HG02610 (cell line): ENCODE measurements around the gene PLEKHA5.
A peak's percentile ranks its signal among the peaks of the same experiment; 100 is the strongest.
"Not testable (repeated sequence)": the region's sequence is repeated elsewhere in the genome, so short reads cannot be mapped to it uniquely, and the experiment has no call there.

Source experiments
- ATAC-seq: cut with Tn5 transposase; IDR thresholded peaks from one replicate; pipeline ENCODE4 v1.9.1; 2021; ENCODE audit warnings: mild to moderate bottlenecking, moderate library complexity; ENCODE audit not compliant: unreplicated experiment

PLEKHA5 gene

GRCh38 chr12:19311165-19311564 is 181.6 kb downstream of the PLEKHA5 start:
- ATAC-seq: no peak

- ATAC-seq: no peak
These were observed 183.1 kb downstream of the PLEKHA5 start for GRCh38 chr12:19312637-19313036.

- no peak for ATAC-seq
These were observed 186.9 kb downstream of the PLEKHA5 start for GRCh38 chr12:19316425-19316824.

- ATAC-seq: no peak
These were observed 192.8 kb downstream of the PLEKHA5 start for GRCh38 chr12:19322376-19322775.

DNA sequence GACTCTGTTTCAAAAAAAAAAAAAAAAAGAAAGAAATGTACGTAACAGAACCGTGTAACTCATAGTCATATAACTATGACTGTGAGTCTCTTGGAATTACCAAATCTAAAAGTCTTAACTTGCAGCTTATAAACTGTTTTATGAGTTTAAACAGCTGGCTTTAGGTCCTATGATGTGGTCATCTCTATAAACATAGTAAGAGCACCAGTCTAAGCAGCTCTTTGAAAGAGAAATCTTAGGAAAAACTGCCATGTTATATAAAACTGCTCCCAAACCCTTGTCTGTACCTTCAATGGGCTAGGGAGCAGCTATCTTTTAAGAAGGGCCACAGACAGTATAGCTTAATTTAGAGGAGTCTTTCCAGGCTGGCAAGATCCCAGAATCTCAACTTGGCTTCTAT is 194.3 kb downstream of the PLEKHA5 start:
- no peak for ATAC-seq

GRCh38 chr12:19326102-19326501 is 196.6 kb downstream of the PLEKHA5 start:
- no peak for ATAC-seq

DNA sequence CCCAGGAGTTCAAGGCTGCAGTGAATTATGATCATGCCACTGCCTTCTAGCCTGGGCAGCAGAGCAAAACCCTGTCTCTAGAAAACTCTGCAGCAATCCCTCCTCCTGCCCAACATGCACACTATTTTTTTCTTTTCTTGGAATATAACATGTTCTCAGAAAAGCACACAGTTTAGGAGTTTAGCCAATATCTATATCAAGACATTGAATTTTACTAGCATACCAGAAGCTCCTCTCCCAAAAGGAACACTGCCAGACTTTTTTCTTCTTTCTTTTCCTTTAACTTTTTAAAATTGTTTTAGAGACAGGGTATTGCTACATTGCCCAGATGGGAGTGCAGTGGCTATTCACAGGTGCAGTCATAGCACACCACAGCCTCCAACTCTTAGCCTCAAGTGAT is 202.7 kb downstream of the PLEKHA5 start:
- ATAC-seq: no peak

- ATAC-seq: no peak
These were observed 208.9 kb downstream of the PLEKHA5 start for GRCh38 chr12:19338405-19338804.

DNA sequence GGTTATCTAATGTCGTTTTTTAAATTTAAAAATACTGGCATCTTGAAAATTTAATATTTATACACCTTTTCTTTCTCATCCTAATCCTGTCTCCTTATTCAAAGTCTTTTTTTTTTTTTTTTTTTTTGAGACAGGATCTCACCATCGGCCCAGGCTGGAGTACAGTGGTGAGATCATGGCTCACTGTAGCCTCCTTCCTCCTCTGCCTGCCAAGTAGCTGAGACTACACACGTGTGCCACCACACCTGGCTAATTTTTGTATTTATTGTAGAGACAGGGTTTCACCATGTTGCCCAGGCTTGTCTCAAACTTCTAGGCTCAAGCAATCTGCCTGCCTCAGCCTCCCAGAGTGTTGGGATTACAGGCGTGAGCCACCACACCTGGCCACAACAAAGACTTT is 221.3 kb downstream of the PLEKHA5 start:
- not testable (repeated sequence) for ATAC-seq

- no peak for ATAC-seq
These were observed 221.8 kb downstream of the PLEKHA5 start for GRCh38 chr12:19351346-19351745.

- ATAC-seq: no peak
These were observed 240.2 kb downstream of the PLEKHA5 start for GRCh38 chr12:19369691-19370148.

DNA sequence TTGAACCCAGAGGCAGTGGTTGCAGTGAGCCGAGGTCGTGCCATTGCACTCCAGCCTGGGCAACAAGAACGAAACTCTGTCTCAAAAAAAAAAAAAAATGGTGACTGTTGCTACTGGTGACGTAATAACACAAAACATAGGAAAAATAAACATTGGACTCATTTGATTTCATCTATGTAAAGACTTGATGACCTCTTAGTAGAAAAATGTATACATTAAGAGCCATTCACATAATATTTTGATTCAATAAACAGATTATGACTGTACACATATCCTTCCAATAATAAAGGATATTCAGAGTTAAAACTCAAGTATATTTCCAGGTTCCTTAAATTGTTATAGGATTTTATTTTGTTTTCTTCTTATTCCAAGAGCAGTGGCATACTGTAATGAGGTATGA is 244.1 kb downstream of the PLEKHA5 start:
- ATAC-seq: no peak

DNA sequence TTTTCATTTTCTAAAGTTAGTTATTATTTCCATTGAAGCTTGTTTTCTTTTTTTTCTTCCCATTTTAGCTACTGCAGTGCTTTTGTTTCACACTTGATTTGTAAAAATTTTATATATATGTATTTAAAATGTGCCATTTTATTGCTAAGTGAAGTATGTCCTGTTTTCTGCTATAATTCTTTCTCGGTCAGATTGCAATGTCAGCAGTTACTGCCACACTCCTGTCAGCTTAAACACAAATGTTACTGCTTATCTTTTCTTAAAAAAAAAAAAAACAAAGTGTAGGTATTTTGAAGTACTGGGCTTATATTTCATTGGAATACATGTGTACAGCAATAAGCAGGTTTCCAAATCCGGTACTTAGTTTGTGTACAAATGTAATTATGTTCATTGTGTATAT is 246.4 kb downstream of the PLEKHA5 start:
- no peak for ATAC-seq

DNA sequence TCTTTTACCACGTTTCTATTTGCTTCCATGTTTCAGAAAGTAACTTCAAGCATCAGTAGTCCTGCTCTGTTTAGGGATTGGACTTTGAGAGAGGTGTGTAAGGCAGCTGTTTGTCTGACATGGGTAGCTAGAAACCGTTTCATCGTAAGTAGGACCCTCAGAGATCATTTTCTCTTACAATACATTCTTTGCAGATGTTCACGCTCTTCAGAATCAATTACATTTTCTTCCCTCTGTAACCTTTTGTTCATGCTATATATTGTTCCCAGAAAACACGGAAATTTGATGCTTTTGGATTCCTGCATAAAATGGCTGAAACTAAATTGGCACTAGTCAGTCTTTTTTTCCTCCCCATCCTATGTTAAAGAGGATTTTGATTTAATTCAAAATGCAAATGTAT is 247.2 kb downstream of the PLEKHA5 start:
- no peak for ATAC-seq

GRCh38 chr12:19382111-19382526 is 252.6 kb downstream of the PLEKHA5 start:
- peak; percentile 98 for ATAC-seq

GRCh38 chr12:19382563-19382962 is 253.0 kb downstream of the PLEKHA5 start:
- no peak for ATAC-seq

DNA sequence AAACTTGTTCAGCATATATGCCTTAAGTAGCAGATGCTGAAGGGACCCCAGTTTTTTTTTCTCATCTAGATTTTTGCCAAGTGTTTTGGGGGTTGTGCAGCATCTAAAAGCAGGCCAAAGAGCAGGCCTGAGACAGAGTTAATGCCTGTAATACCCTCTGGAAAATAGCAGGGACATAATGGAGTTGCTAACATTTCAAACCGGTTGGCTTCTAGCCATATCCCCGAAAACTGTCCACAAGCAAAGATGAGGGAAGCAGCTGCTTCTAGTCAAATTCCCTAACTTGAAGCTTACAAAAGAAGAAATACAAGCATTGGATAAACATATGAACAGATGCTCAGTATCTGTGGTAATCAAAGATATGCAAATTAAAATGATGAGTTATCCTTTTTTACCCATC is 257.6 kb downstream of the PLEKHA5 start:
- ATAC-seq: no peak

GRCh38 chr12:19388131-19388549 is 258.6 kb downstream of the PLEKHA5 start:
- no peak for ATAC-seq

DNA sequence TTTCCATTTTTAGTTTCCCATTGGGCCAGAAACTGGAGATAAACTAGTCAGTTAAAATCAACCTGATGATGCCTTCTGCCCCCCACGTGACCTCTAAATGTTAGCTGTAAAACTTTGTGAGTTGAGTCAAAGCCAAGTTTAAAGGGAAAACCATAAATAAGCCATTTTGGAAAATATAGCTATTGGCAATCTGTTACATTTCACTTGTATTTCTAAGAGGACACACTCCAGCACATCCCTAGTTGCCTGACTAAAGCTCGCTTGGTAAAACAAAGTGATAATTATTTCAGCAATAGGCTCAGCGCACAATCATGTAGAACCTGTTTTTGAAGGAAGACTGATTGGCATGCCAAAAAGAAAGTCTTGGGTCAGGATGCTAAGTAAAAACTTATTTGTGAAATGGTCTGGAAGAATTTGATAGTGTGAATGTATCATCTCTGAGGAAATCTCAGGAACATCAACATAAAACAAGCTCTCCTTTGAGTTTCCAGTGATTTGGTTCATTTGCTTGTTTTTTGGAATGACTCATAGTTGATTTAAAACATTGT is 260.6 kb downstream of the PLEKHA5 start:
- ATAC-seq: no peak

DNA sequence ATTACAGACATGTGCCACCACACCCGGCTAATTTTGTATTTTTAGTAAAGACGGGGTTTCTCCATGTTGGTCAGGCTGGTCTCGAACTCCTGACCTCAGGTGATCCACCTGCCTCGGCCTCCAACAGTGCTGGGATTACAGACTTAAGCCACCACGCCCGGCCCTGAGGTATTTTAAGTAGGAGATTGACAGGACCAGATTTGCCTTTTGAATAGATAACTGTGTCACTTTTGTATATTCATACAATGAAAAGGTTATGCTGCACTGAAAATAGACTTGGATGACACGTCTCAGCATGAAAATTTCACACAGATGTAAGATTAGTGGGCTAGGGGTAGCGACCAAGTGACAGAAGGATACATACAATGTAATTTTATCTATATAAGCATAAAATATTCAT is 263.1 kb downstream of the PLEKHA5 start:
- ATAC-seq: not testable (repeated sequence)

DNA sequence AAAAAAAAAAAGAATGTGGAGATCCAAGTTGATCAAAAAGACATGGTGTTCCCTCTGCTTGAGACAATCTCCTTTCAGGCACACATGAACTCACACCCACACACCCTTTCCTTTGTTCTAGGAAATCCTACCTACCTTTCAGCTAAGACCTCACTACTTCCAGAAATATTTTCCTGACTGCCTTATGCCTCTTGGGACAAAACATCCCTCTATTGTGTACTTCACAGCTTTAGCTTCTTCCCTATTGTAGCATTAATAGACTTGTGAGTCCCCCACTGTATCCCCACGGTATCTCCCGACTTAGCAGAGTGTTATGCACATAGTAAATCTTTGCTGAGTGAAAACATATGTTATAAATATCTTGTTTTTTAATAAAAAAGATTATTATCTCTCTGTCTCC is 264.9 kb downstream of the PLEKHA5 start:
- no peak for ATAC-seq

DNA sequence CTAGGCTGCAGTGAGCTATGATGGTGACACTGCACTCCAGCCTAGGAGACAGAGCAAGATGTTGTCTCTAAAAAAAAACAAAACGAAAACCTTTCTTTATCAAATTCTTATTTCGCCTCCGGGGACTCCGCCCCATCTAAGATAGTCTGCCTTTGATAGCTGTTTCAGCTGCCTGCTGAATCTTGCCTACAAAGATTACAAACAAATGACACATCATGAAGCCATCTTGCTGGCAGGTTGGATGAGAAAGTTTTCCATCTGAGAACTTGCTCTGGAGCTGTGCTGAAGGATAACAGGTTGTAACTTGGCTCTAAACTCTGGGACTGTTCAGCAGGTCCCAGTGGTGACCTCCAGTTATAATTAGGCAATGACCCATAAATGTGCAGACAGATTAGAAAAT is 268.0 kb downstream of the PLEKHA5 start:
- ATAC-seq: no peak
